ENCODE measurements around the gene SV2B. TPM values are rescaled to one million over a fixed set of nuclear protein-coding genes. Genes with fewer than 3 reads are reported as not detected.

SV2B gene
- total and polyA plus RNA-seq, 9 of the 15 experiments (the other 6 are each of a cell fraction or from before 2014, with no cell fraction given), result 0.01 to 0.25 (median 0.11) TPM

DNA sequence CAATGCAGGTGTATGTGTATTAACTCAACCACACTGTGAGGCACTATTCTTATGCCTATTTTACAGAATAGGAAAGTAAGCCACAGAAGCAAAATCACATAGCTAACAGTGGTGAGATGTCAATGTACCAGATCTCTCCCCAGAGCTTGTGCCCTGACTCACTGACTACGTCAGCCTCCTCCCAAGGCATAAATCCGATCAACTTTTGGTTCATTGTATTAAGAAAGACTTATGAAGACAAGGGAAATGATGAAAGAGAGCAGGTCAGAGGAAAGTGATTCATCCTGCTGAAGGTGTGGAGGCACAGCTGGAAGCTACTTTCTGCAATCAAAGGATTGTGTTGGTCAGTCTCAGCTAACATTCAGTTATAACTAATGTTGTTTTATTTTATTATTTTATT, 33.0 kb upstream of the SV2B start:
- ChIA-PET POLR2A (interaction anchor here (0.6 to 1.8 kb wide), 2 partner anchors 9 to 16 kb away, joined by 3 to 8 read pairs; no protein-coding TSS in a partner anchor), CTCF (ENCODE audit: low intra/inter-chr PET ratio) (no interaction called here)
- TF ChIP-seq PHF21A (IDR thresholded peaks at IDR 0.05; ENCODE audit: borderline replicate concordance, low read depth) (no peak), RBM17 (IDR thresholded peaks at IDR 0.05; ENCODE audit: borderline replicate concordance, low read depth, low read length) (no peak), SMARCA4 (IDR thresholded peaks at IDR 0.05) (no peak), ZNF707 (CRISPR knock-in tag; conservative IDR thresholded peaks at IDR 0.05) (no peak), GATA2 (CRISPR knock-in tag; IDR thresholded peaks at IDR 0.05) (no peak), ZNF780A (CRISPR knock-in tag; IDR thresholded peaks at IDR 0.05) (no peak), KDM5B (IDR thresholded peaks at IDR 0.05; ENCODE audit: insufficient replicate concordance, low read depth, low read length) (no peak), MCM2 (IDR thresholded peaks at IDR 0.05; ENCODE audit: low read depth) (no peak), ZNF253 (CRISPR knock-in tag; conservative IDR thresholded peaks at IDR 0.05) (no peak), HOXB6 (CRISPR knock-in tag; IDR thresholded peaks at IDR 0.05; ENCODE audit: borderline replicate concordance) (no peak)
- TF ChIP-seq, protein P1, sequence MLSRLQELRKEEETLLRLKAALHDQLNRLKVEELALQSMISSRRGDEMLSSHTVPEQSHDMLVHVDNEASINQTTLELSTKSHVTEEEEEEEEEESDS (CRISPR knock-in tag; IDR thresholded peaks at IDR 0.05), result no peak
- TF ChIP-seq, protein P2, sequence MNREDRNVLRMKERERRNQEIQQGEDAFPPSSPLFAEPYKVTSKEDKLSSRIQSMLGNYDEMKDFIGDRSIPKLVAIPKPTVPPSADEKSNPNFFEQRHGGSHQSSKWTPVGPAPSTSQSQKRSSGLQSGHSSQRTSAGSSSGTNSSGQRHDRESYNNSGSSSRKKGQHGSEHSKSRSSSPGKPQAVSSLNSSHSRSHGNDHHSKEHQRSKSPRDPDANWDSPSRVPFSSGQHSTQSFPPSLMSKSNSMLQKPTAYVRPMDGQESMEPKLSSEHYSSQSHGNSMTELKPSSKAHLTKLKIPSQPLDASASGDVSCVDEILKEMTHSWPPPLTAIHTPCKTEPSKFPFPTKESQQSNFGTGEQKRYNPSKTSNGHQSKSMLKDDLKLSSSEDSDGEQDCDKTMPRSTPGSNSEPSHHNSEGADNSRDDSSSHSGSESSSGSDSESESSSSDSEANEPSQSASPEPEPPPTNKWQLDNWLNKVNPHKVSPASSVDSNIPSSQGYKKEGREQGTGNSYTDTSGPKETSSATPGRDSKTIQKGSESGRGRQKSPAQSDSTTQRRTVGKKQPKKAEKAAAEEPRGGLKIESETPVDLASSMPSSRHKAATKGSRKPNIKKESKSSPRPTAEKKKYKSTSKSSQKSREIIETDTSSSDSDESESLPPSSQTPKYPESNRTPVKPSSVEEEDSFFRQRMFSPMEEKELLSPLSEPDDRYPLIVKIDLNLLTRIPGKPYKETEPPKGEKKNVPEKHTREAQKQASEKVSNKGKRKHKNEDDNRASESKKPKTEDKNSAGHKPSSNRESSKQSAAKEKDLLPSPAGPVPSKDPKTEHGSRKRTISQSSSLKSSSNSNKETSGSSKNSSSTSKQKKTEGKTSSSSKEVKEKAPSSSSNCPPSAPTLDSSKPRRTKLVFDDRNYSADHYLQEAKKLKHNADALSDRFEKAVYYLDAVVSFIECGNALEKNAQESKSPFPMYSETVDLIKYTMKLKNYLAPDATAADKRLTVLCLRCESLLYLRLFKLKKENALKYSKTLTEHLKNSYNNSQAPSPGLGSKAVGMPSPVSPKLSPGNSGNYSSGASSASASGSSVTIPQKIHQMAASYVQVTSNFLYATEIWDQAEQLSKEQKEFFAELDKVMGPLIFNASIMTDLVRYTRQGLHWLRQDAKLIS (CRISPR knock-in tag; IDR thresholded peaks at IDR 0.05), result no peak
- TF ChIP-seq, protein P3, sequence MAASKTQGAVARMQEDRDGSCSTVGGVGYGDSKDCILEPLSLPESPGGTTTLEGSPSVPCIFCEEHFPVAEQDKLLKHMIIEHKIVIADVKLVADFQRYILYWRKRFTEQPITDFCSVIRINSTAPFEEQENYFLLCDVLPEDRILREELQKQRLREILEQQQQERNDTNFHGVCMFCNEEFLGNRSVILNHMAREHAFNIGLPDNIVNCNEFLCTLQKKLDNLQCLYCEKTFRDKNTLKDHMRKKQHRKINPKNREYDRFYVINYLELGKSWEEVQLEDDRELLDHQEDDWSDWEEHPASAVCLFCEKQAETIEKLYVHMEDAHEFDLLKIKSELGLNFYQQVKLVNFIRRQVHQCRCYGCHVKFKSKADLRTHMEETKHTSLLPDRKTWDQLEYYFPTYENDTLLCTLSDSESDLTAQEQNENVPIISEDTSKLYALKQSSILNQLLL (CRISPR knock-in tag; IDR thresholded peaks at IDR 0.05; ENCODE audit: borderline replicate concordance), result no peak
- Histone ChIP-seq H3K4me1 (replicated peaks in 1 of 2; ENCODE audit: control insufficient read depth in 2 of 2, insufficient read depth in 2 of 2, low read length in 2 of 2) (no peaks in the 10 kb centered on the region), H2AFZ (ENCODE audit: low read depth, low read length) (no peak overlapping the region), H3K9ac (ENCODE audit: insufficient read depth in 1 of 2, low read depth in 2 of 2, low read length in 2 of 2) (no peak overlapping the region), H3K9me3 (replicated peaks; ENCODE audit: control insufficient read depth, insufficient read depth, low read depth, low read length) (no peaks in the 10 kb centered on the region), H3K27ac (ENCODE audit: extremely low read depth, low read depth, low read length) (no peak overlapping the region), H3K9me1 (ENCODE audit: control insufficient read depth, insufficient read depth, low read length) (no peaks in the 10 kb centered on the region), H4K20me1 (replicated peaks; ENCODE audit: control insufficient read depth, insufficient read depth, low read length) (no peaks in the 10 kb centered on the region), H3K27me3 (ENCODE audit: control insufficient read depth in 2 of 2, insufficient read depth in 2 of 2, low read length in 2 of 2) (peaks cover 4 to 11% of the 10 kb centered on the region in 2 experiments; a peak in 2 of 5 replicates), H3K79me2 (ENCODE audit: control insufficient read depth, insufficient read depth, low read length) (no peaks in the 10 kb centered on the region), H3K4me2 (ENCODE audit: insufficient read depth, low read length) (no peak overlapping the region), H3K4me3 (no peak overlapping the region), H3K36me3 (ENCODE audit: control insufficient read depth, insufficient read depth, low read length) (no peaks in the 10 kb centered on the region)
- DNase-seq (ENCODE audit: extremely low read depth in 1 of 4, low spot score in 3 of 4), result no peak
- FAIRE-seq, result no peak
- in situ Hi-C loops (cut with MboI) (no loop called here), intact Hi-C loops (cut with micrococcal nuclease) (no loop called here)
- ATAC-seq, result no peak
- 3% methylated on average over 2 of the region's 2 CpGs for WGBS (ENCODE audit: insufficient coverage, low coverage, missing lambda C conversion rate)
- no TSS peak for BruUV-seq (replicated peaks)

All from K562 (cell line).